Endothelial cell of umbilical vein (primary cell): ENCODE data around the gene MRO. TPM values are rescaled to one million over a fixed set of nuclear protein-coding genes. Genes with fewer than 3 reads are reported as not detected.

Experiments
- BruUV-seq: library from RNA; stranded (reverse); fragments of 400-500 nt; replicated peaks from 2 replicates; lab custom pipeline; 2021; lab: Mats Ljungman, UMichigan
- CTCF ChIA-PET: fragments of 300-600, 350-600 bp; sonication (Branson Sonifier 250); formaldehyde crosslinking; loops from one replicate; lab custom pipeline; 2021; ENCODE audit warnings: antibody characterized with exemption, inconsistent platforms; lab: Charles Lee
- POLR2A ChIA-PET: fragments of 300-600, 350-600 bp; sonication (Branson Sonifier 250); formaldehyde crosslinking; loops from one replicate; lab custom pipeline; 2021; ENCODE audit warnings: antibody characterized with exemption, inconsistent platforms; lab: Charles Lee
- DNase-seq: peaks from one replicate; pipeline ENCODE4 v3.0.0-alpha.2; 2011; ENCODE audit warnings: low read depth, low spot score
- FAIRE-seq: peaks from 2 replicates; lab custom pipeline; 2011; peaks lifted over from hg19 to GRCh38; lab: Jason Lieb, UNC
- H2AFZ ChIP-seq: 2 replicates; pipeline ENCODE4 v1.6.0; 2012; ENCODE audit warnings: low read depth, low read length, control low read depth, inconsistent platforms
- H3K27ac ChIP-seq: 2 replicates; pipeline ENCODE4 v1.5.1; 2011; ENCODE audit warnings: low read depth, mild to moderate bottlenecking, control low read depth, low read length, moderate library complexity; ENCODE audit not compliant: insufficient read depth
- H3K27me3 ChIP-seq, 2 experiments: 2 replicates each; pipeline versions ENCODE4 v1.6.0 to v1.6.1; 2011; ENCODE audit warnings: low read length in 2 of 2, mixed read lengths in 1 of 2; ENCODE audit not compliant: control insufficient read depth in 2 of 2, insufficient read depth in 2 of 2
- H3K36me3 ChIP-seq, 2 experiments: 2 replicates in 1 of 2; 3 replicates in 1 of 2; pipeline ENCODE4 v1.5.1; 2011; ENCODE audit warnings: low read length in 2 of 2, mild to moderate bottlenecking in 1 of 2, moderate library complexity in 1 of 2; ENCODE audit not compliant: control insufficient read depth in 2 of 2, insufficient read depth in 2 of 2; ENCODE audit errors: extremely low read depth in 1 of 2
- H3K4me1 ChIP-seq: 3 replicates; pipeline ENCODE4 v1.5.1; 2011; ENCODE audit warnings: mild to moderate bottlenecking, low read length; ENCODE audit not compliant: control insufficient read depth, insufficient read depth; ENCODE audit errors: extremely low read depth
- H3K4me2 ChIP-seq: 2 replicates; pipeline ENCODE4 v1.6.1; 2011; ENCODE audit warnings: low read length, control low read depth, mixed read lengths; ENCODE audit not compliant: insufficient read depth
- H3K4me3 ChIP-seq, 3 experiments: fragments of 200-600 bp in 1 of 3; sonication (generic), shearing (Covaris generic) in 1 of 3; replicated peaks in 1 of 3; 2 replicates each; pipeline ENCODE4 v1.5.1; 2011 to 2016; ENCODE audit warnings: control low read depth in 3 of 3, low read length in 3 of 3, mild to moderate bottlenecking in 2 of 3, inconsistent platforms in 1 of 3, low read depth in 1 of 3, moderate library complexity in 1 of 3; ENCODE audit not compliant: insufficient read depth in 1 of 3
- H3K79me2 ChIP-seq: 2 replicates; pipeline ENCODE4 v1.6.0; 2012; ENCODE audit warnings: low read length, inconsistent platforms; ENCODE audit not compliant: control insufficient read depth, insufficient read depth
- H3K9ac ChIP-seq: replicated peaks from 2 replicates; pipeline ENCODE3; 2011; ENCODE audit warnings: low read length, control low read depth; ENCODE audit not compliant: insufficient read depth; ENCODE audit errors: extremely low read depth
- H3K9me1 ChIP-seq: replicated peaks from 3 replicates; pipeline ENCODE4 v1.6.0; 2011; ENCODE audit warnings: mild to moderate bottlenecking, low read length; ENCODE audit not compliant: control insufficient read depth, insufficient read depth; ENCODE audit errors: extremely low read depth
- H3K9me3 ChIP-seq: replicated peaks from 2 replicates; pipeline ENCODE4 v1.5.1; 2012; ENCODE audit warnings: low read length, inconsistent platforms; ENCODE audit not compliant: control insufficient read depth, insufficient read depth
- H4K20me1 ChIP-seq: replicated peaks from 2 replicates; pipeline ENCODE3; 2011; ENCODE audit warnings: mild to moderate bottlenecking, low read length; ENCODE audit not compliant: control insufficient read depth, insufficient read depth; ENCODE audit errors: extremely low read depth
- CTCF ChIP-seq, 2 donors: IDR thresholded peaks; 1 replicate in 1 of 2; 2 replicates in 1 of 2; pipeline ENCODE4 v1.5.1; 2011; ENCODE audit warnings: low read length in 2 of 2, mild to moderate bottlenecking in 2 of 2, moderate library complexity in 2 of 2, control low read depth in 1 of 2, inconsistent platforms in 1 of 2, low read depth in 1 of 2; ENCODE audit not compliant: insufficient read depth in 1 of 2; ENCODE audit errors: extremely low read depth in 1 of 2
- EZH2 ChIP-seq: IDR thresholded peaks from 2 replicates; pipeline ENCODE4 v1.6.1; 2012; ENCODE audit warnings: borderline replicate concordance, low read depth, mild to moderate bottlenecking, moderate library complexity, low read length, inconsistent platforms; ENCODE audit not compliant: severe bottlenecking
- FOS ChIP-seq: IDR thresholded peaks from 2 replicates; pipeline ENCODE4 v1.6.1; 2011; ENCODE audit warnings: mild to moderate bottlenecking, low read length, moderate library complexity, borderline replicate concordance; ENCODE audit not compliant: insufficient read depth
- GATA2 ChIP-seq: IDR thresholded peaks from 2 replicates; pipeline ENCODE4 v1.7.0; 2011; ENCODE audit warnings: low read depth, mild to moderate bottlenecking, moderate library complexity, mixed read lengths, low read length; ENCODE audit not compliant: insufficient read length, insufficient read depth
- JUN ChIP-seq: IDR thresholded peaks from 2 replicates; pipeline ENCODE4 v1.6.1; 2011; ENCODE audit warnings: borderline replicate concordance, low read depth; ENCODE audit not compliant: insufficient read length, insufficient read depth
- MAX ChIP-seq: IDR thresholded peaks from 2 replicates; pipeline ENCODE4 v1.6.1; 2011; ENCODE audit not compliant: insufficient read depth, insufficient read length
- MYC ChIP-seq: IDR thresholded peaks from one replicate; pipeline ENCODE4 v1.6.1; 2011; ENCODE audit warnings: mild to moderate bottlenecking, low read depth, low read length
- POLR2A ChIP-seq: IDR thresholded peaks from 2 replicates; pipeline ENCODE4 v1.6.1; 2012; ENCODE audit warnings: low read depth, mild to moderate bottlenecking, control low read depth, low read length
- POLR2AphosphoS5 ChIP-seq: IDR thresholded peaks from 2 replicates; pipeline ENCODE4 v1.6.1; 2012; ENCODE audit warnings: low read depth, mild to moderate bottlenecking, control low read depth, low read length, moderate library complexity; ENCODE audit not compliant: insufficient read depth
- dilution Hi-C: fragments of 300-500 bp; cut with MboI; formaldehyde crosslinking; loops from one replicate; pipeline ENCODE4 v1.15.0; 2019; ENCODE audit warnings: low sequenced_read_pairs; ENCODE audit not compliant: extremely low pct_ligation_motif_present
- intact Hi-C: fragments of 100-400 bp; cut with micrococcal nuclease; formaldehyde crosslinking; loops from one replicate; pipeline ENCODE4 v1.10.0; 2022
- polyA plus RNA-seq, 4 experiments: library from polyadenylated mRNA; depleted of rRNA in 3 of 4; stranded (reverse) in 3 of 4; unstranded in 1 of 4; fragments of >200 nt; gene quantifications; 2 replicates each; pipeline versions ENCODE4 v1.2.1 to v1.2.3, GENCODE V29; 2011 to 2012; ENCODE audit warnings: missing spikeins in 1 of 4
- total RNA-seq: library from RNA; stranded (reverse); gene quantifications from 2 replicates; pipeline ENCODE4 v1.2.3, GENCODE V29; 2021

Gene MRO
- total and polyA plus RNA-seq, 2 donors (not counting 3 experiments of a cell fraction or from before 2014, with no cell fraction given), result not detected

GRCh38 chr18:50797142-50797541 is 22.7 kb downstream of the MRO start:
- no peaks in the 10 kb centered on the region for H3K4me1 ChIP-seq
- no peaks in the 10 kb centered on the region for H3K36me3 ChIP-seq
- H2AFZ ChIP-seq, result no peak overlapping the region
- ChIA-PET POLR2A (no interaction called here), CTCF (no interaction called here)
- no peak overlapping the region for H3K9ac ChIP-seq
- H4K20me1 ChIP-seq, result no peaks in the 10 kb centered on the region
- FAIRE-seq (no peak), DNase-seq (no peak)
- dilution Hi-C loops, result no loop called here
- no TSS peak for BruUV-seq
- intact Hi-C loops, result no loop called here
- no peaks in the 10 kb centered on the region for H3K79me2 ChIP-seq
- H3K27ac ChIP-seq, result no peak overlapping the region
- H3K9me3 ChIP-seq, result no peaks in the 10 kb centered on the region
- no peak for TF ChIP-seq JUN
- no peak for TF ChIP-seq FOS
- no peak for TF ChIP-seq POLR2AphosphoS5
- no peak for TF ChIP-seq CTCF (IDR thresholded peaks at IDR 0.05; ENCODE audit: extremely low read depth in 1 of 2, insufficient read depth in 1 of 2, low read depth in 1 of 2, low read length in 2 of 2)
- TF ChIP-seq POLR2A, result no peak
- no peak for TF ChIP-seq GATA2
- no peak for TF ChIP-seq EZH2
- TF ChIP-seq MYC, result no peak
- TF ChIP-seq MAX, result no peak
- H3K4me2 ChIP-seq, result no peak overlapping the region
- no peak overlapping the region for H3K4me3 ChIP-seq
- H3K9me1 ChIP-seq, result no peaks in the 10 kb centered on the region
- no peaks in the 10 kb centered on the region for H3K27me3 ChIP-seq
